ENCODE results near the gene AXIN1. TPM values are rescaled to one million over a fixed set of nuclear protein-coding genes. Genes with fewer than 3 reads are reported as not detected.

Gene AXIN1
- total RNA-seq, 1 donor from 2014 or later, result 27.0 TPM

DNA sequence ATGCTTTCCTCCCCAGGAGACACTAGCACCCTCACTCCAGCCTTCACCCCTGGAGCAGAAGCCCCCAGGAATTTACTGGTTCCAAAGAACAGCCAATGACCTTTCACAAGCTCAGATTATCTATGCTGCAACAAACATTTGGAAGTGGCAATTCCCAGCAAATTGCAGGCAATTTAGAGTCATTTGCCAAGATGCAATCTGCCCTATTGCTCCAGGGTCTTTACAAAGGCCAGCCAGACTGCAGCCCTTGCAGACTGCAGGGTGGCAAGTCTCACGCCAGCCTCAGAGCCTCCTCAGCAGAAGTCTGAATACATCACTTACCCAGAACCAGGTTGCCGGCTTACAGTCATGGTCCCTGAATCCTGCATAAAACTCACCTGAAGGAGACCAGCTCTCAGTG is 21.8 kb downstream of the AXIN1 start:
- Histone ChIP-seq H3K79me2 (ENCODE audit: insufficient read depth, low read length) (peaks cover 59% of the 10 kb centered on the region), H3K4me3 (ENCODE audit: insufficient read depth, low read depth, low read length) (no peak overlapping the region), H3K4me1 (ENCODE audit: insufficient read depth, low read length) (peaks cover 13% of the 10 kb centered on the region), H3K4me2 (ENCODE audit: low read length) (no peak overlapping the region), H3K27ac (ENCODE audit: low read depth, low read length) (no peak overlapping the region), H2AFZ (ENCODE audit: low read depth, low read length) (no peak overlapping the region), H3K9ac (ENCODE audit: low read length) (no peak overlapping the region), H4K20me1 (ENCODE audit: insufficient read depth, low read length) (peaks cover 82% of the 10 kb centered on the region), H3K36me3 (ENCODE audit: insufficient read depth, low read length) (no peaks in the 10 kb centered on the region), H3K9me3 (ENCODE audit: insufficient read depth, low read depth, low read length) (no peaks in the 10 kb centered on the region), H3K27me3 (ENCODE audit: insufficient read depth, low read length) (no peaks in the 10 kb centered on the region)
- TF ChIP-seq EZH2 (IDR thresholded peaks at IDR 0.05; ENCODE audit: insufficient read depth, low read length), result no peak
- TF ChIP-seq, protein P1, sequence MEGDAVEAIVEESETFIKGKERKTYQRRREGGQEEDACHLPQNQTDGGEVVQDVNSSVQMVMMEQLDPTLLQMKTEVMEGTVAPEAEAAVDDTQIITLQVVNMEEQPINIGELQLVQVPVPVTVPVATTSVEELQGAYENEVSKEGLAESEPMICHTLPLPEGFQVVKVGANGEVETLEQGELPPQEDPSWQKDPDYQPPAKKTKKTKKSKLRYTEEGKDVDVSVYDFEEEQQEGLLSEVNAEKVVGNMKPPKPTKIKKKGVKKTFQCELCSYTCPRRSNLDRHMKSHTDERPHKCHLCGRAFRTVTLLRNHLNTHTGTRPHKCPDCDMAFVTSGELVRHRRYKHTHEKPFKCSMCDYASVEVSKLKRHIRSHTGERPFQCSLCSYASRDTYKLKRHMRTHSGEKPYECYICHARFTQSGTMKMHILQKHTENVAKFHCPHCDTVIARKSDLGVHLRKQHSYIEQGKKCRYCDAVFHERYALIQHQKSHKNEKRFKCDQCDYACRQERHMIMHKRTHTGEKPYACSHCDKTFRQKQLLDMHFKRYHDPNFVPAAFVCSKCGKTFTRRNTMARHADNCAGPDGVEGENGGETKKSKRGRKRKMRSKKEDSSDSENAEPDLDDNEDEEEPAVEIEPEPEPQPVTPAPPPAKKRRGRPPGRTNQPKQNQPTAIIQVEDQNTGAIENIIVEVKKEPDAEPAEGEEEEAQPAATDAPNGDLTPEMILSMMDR (IDR thresholded peaks at IDR 0.05; ENCODE audit: insufficient read depth, low read depth, low read length), result no peak
- DNase-seq (ENCODE audit: low read depth) (no peak), FAIRE-seq (no peak)
- H3K4me1 Mint-ChIP-seq (ENCODE audit: low read depth, unreplicated experiment), result peaks cover 34% of the 10 kb centered on the region
- H3K36me3 Mint-ChIP-seq (ENCODE audit: low read depth, unreplicated experiment), result peaks cover 1% of the 10 kb centered on the region
- H3K9me3 Mint-ChIP-seq (ENCODE audit: unreplicated experiment), result no peaks in the 10 kb centered on the region
- H3K4me3 Mint-ChIP-seq (ENCODE audit: unreplicated experiment), result no peak overlapping the region
- H3K27ac Mint-ChIP-seq (ENCODE audit: unreplicated experiment), result peak overlapping the region; percentile 85
- H3K27me3 Mint-ChIP-seq (ENCODE audit: low read depth, unreplicated experiment), result no peaks in the 10 kb centered on the region

DNA sequence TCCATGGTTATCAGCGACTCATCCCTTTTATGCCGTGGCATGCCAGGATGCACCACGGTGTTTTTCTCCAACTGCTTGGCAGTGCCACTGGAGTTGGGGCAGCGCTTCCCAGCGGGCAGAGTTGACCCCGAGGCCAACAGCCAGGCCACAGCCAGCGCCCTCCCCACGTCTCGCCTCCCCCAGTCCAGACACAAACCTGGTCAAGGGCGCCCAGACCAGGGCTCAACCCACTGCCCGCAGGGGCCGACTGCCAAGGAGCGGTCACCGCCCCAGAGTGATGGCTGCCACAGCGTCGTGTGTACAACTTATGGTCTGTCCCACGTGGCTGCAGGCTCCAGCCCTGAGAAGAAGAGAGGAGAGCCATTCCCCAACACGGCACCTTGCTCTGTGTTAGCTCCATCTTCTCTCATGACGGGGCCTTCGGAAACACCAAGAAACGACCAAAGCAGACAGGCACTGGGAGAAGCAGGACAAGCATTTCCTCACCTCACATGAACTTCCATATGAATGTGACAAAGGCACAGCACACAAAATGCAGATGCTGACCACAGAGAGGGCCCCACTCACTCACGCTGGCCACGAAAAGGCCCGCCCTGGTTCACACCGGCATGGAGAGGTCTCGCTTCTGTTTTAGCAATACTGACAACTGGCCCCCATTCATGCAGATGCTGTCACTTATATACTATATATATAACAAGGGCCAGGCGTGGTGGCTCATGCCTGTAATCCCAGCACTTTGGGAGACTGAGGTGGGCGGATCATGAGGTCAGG is 27.0 kb downstream of the AXIN1 start:
- Mint-ChIP-seq H3K4me1 (ENCODE audit: low read depth, unreplicated experiment) (peaks cover 8% of the 10 kb centered on the region), H3K36me3 (ENCODE audit: low read depth, unreplicated experiment) (peaks cover under 1% of the 10 kb centered on the region), H3K27me3 (ENCODE audit: low read depth, unreplicated experiment) (no peaks in the 10 kb centered on the region), H3K27ac (ENCODE audit: unreplicated experiment) (no peak overlapping the region), H3K9me3 (ENCODE audit: unreplicated experiment) (no peaks in the 10 kb centered on the region), H3K4me3 (ENCODE audit: unreplicated experiment) (no peak overlapping the region)
- H2AFZ ChIP-seq (ENCODE audit: low read depth, low read length), result no peak overlapping the region
- H3K9me3 ChIP-seq (ENCODE audit: insufficient read depth, low read depth, low read length), result no peaks in the 10 kb centered on the region
- peaks cover 84% of the 10 kb centered on the region for H4K20me1 ChIP-seq (ENCODE audit: insufficient read depth, low read length)
- peaks cover 38% of the 10 kb centered on the region for H3K79me2 ChIP-seq (ENCODE audit: insufficient read depth, low read length)
- H3K4me1 ChIP-seq (ENCODE audit: insufficient read depth, low read length), result peaks cover 13% of the 10 kb centered on the region
- FAIRE-seq (no peak), DNase-seq (ENCODE audit: low read depth) (no peak)
- H3K4me2 ChIP-seq (ENCODE audit: low read length), result no peak overlapping the region
- no peak overlapping the region for H3K9ac ChIP-seq (ENCODE audit: low read length)
- H3K36me3 ChIP-seq (ENCODE audit: insufficient read depth, low read length), result no peaks in the 10 kb centered on the region
- no peak overlapping the region for H3K4me3 ChIP-seq (ENCODE audit: insufficient read depth, low read depth, low read length)
- no peak overlapping the region for H3K27ac ChIP-seq (ENCODE audit: low read depth, low read length)
- no peaks in the 10 kb centered on the region for H3K27me3 ChIP-seq (ENCODE audit: insufficient read depth, low read length)
- TF ChIP-seq, protein P1 (IDR thresholded peaks at IDR 0.05; ENCODE audit: insufficient read depth, low read depth, low read length), result no peak
- TF ChIP-seq EZH2 (IDR thresholded peaks at IDR 0.05; ENCODE audit: insufficient read depth, low read length), result no peak
